Liver (tissue), 3 donors: ENCODE data around the gene VAPA.
"Not testable (repeated sequence)": the region's sequence is repeated elsewhere in the genome, so short reads cannot be mapped to it uniquely, and the experiment has no call there.

ENCODE experiments used
- EGR1 ChIP-seq, 2 donors: IDR thresholded peaks; 2 replicates each; pipeline ENCODE4 v1.6.1; 2016 to 2018; ENCODE audit warnings: antibody characterized with exemption in 2 of 2, low read depth in 2 of 2
- FOXA1 ChIP-seq: IDR thresholded peaks from 2 replicates; pipeline ENCODE4 v1.6.1; 2016; ENCODE audit warnings: antibody characterized with exemption
- GABPA ChIP-seq, 2 donors: IDR thresholded peaks in 1 of 2; conservative IDR thresholded peaks in 1 of 2; 2 replicates each; pipeline ENCODE4 v1.6.1; 2016; ENCODE audit warnings: antibody characterized with exemption in 2 of 2, mild to moderate bottlenecking in 1 of 2, moderate library complexity in 1 of 2
- SP1 ChIP-seq: IDR thresholded peaks from 2 replicates; pipeline ENCODE4 v1.6.1; 2018; ENCODE audit warnings: antibody characterized with exemption, mild to moderate bottlenecking
- YY1 ChIP-seq: IDR thresholded peaks from 2 replicates; pipeline ENCODE4 v1.6.1; 2016; ENCODE audit warnings: antibody characterized with exemption, mild to moderate bottlenecking
- TF ChIP-seq, protein P1 (sequence below): fragments of 150-350 bp; IDR thresholded peaks from 2 replicates; pipeline ENCODE4 v1.5.1; 2017; ENCODE audit warnings: improper control_type of control experiment, low read depth, low read length; ENCODE audit not compliant: missing input control
- TF ChIP-seq, protein P2 (sequence below): IDR thresholded peaks from 2 replicates; pipeline ENCODE4 v1.6.1; 2016; ENCODE audit warnings: antibody characterized with exemption
- TF ChIP-seq, protein P3 (sequence below): IDR thresholded peaks from 2 replicates; pipeline ENCODE4 v1.6.1; 2016; ENCODE audit warnings: antibody characterized with exemption, mild to moderate bottlenecking
- TF ChIP-seq, protein P4 (sequence below): IDR thresholded peaks from 2 replicates; pipeline ENCODE4 v1.6.1; 2016; ENCODE audit warnings: antibody characterized with exemption
- donor health status: healthy.
- donor health status: healthy.

DNA sequence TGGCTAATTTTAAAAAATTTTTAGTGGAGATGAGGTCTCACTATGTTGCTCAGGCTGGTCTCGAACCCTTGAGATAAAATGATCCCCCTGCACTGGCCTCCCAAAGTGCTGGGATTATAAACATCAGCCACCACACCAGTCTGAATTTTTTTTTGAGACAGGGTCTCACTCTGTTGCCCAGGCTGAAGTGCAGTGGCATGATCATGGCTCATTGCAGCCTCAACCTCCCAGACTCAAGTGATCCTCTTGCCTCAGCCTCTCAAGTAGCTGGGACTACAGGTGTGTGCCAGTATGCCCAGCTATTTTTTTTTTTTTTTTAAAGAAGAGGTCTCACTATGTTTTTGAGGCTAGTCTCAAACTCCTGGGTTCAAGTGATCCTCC, 14.3 kb upstream of the VAPA start:
- not testable (repeated sequence) for TF ChIP-seq SP1; YY1; FOXA1; EGR1 (IDR thresholded peaks at IDR 0.05; ENCODE audit: low read depth in 2 of 2); GABPA (IDR thresholded peaks at IDR 0.05 in 1 of 2, conservative IDR thresholded peaks at IDR 0.05 in 1 of 2)
- TF ChIP-seq, protein P1, sequence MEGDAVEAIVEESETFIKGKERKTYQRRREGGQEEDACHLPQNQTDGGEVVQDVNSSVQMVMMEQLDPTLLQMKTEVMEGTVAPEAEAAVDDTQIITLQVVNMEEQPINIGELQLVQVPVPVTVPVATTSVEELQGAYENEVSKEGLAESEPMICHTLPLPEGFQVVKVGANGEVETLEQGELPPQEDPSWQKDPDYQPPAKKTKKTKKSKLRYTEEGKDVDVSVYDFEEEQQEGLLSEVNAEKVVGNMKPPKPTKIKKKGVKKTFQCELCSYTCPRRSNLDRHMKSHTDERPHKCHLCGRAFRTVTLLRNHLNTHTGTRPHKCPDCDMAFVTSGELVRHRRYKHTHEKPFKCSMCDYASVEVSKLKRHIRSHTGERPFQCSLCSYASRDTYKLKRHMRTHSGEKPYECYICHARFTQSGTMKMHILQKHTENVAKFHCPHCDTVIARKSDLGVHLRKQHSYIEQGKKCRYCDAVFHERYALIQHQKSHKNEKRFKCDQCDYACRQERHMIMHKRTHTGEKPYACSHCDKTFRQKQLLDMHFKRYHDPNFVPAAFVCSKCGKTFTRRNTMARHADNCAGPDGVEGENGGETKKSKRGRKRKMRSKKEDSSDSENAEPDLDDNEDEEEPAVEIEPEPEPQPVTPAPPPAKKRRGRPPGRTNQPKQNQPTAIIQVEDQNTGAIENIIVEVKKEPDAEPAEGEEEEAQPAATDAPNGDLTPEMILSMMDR: not testable (repeated sequence)
- TF ChIP-seq, protein P2, sequence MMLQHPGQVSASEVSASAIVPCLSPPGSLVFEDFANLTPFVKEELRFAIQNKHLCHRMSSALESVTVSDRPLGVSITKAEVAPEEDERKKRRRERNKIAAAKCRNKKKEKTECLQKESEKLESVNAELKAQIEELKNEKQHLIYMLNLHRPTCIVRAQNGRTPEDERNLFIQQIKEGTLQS: not testable (repeated sequence)
- TF ChIP-seq, protein P3, sequence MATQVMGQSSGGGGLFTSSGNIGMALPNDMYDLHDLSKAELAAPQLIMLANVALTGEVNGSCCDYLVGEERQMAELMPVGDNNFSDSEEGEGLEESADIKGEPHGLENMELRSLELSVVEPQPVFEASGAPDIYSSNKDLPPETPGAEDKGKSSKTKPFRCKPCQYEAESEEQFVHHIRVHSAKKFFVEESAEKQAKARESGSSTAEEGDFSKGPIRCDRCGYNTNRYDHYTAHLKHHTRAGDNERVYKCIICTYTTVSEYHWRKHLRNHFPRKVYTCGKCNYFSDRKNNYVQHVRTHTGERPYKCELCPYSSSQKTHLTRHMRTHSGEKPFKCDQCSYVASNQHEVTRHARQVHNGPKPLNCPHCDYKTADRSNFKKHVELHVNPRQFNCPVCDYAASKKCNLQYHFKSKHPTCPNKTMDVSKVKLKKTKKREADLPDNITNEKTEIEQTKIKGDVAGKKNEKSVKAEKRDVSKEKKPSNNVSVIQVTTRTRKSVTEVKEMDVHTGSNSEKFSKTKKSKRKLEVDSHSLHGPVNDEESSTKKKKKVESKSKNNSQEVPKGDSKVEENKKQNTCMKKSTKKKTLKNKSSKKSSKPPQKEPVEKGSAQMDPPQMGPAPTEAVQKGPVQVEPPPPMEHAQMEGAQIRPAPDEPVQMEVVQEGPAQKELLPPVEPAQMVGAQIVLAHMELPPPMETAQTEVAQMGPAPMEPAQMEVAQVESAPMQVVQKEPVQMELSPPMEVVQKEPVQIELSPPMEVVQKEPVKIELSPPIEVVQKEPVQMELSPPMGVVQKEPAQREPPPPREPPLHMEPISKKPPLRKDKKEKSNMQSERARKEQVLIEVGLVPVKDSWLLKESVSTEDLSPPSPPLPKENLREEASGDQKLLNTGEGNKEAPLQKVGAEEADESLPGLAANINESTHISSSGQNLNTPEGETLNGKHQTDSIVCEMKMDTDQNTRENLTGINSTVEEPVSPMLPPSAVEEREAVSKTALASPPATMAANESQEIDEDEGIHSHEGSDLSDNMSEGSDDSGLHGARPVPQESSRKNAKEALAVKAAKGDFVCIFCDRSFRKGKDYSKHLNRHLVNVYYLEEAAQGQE: not testable (repeated sequence)
- TF ChIP-seq, protein P4, sequence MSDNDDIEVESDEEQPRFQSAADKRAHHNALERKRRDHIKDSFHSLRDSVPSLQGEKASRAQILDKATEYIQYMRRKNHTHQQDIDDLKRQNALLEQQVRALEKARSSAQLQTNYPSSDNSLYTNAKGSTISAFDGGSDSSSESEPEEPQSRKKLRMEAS: not testable (repeated sequence)
